LNCaP clone FGC (cell line): ENCODE measurements around the gene ADGRG3.

Experiments used
- DNase-seq: peaks from one replicate; pipeline ENCODE4 v3.0.0-alpha.2; 2011; ENCODE audit warnings: low read depth
- H3K4me3 ChIP-seq: 2 replicates; pipeline ENCODE4 v1.5.1; 2011; ENCODE audit warnings: mild to moderate bottlenecking, low read depth, low read length, control low read depth
- CTCF ChIP-seq: IDR thresholded peaks from 2 replicates; pipeline ENCODE4 v1.5.1; 2012; ENCODE audit warnings: mild to moderate bottlenecking; ENCODE audit not compliant: control insufficient read depth, insufficient read depth; ENCODE audit errors: extremely low read depth

The ADGRG3 gene

GRCh38 chr16:57665541-57665940 lies 2.6 kb upstream of the ADGRG3 start:
- H3K4me3 ChIP-seq = no peak overlapping the region
- DNase-seq = no peak
- TF ChIP-seq CTCF = no peak

- H3K4me3 ChIP-seq = no peak overlapping the region
- DNase-seq = no peak
- TF ChIP-seq CTCF = no peak
Measured at GRCh38 chr16:57666353-57667047, 1.6 kb upstream of the ADGRG3 start.

- TF ChIP-seq CTCF = no peak
- H3K4me3 ChIP-seq = no peak overlapping the region
- no peak for DNase-seq
Measured at GRCh38 chr16:57667048-57667525, 1.0 kb upstream of the ADGRG3 start.

- H3K4me3 ChIP-seq = no peak overlapping the region
- no peak for DNase-seq
- peak; percentile 21; the same call in 1 of the 2 replicates for TF ChIP-seq CTCF
Measured at GRCh38 chr16:57667526-57668262, 412 bp upstream of the ADGRG3 start.

GRCh38 chr16:57668630-57669475 lies 747 bp downstream of the ADGRG3 start:
- no peak for TF ChIP-seq CTCF
- no peak for DNase-seq
- no peak overlapping the region for H3K4me3 ChIP-seq

- TF ChIP-seq CTCF = no peak
- no peak for DNase-seq
- no peak overlapping the region for H3K4me3 ChIP-seq
Measured at GRCh38 chr16:57669476-57670162, 1.5 kb downstream of the ADGRG3 start.
